HG03095 (cell line): ENCODE measurements around the gene EDC4.

Experiments
- ATAC-seq: cut with Tn5 transposase; IDR thresholded peaks from one replicate; pipeline ENCODE4 v1.9.1; 2021; ENCODE audit warnings: moderate library complexity; ENCODE audit not compliant: unreplicated experiment

EDC4 gene

GRCh38 chr16:67928147-67928546 lies 55.3 kb downstream of the EDC4 start:
- ATAC-seq = no peak

- peak; percentile 59 for ATAC-seq
Measured at GRCh38 chr16:67928561-67929364, 55.9 kb downstream of the EDC4 start.

- ATAC-seq = no peak
Measured at GRCh38 chr16:67930191-67930590, 57.3 kb downstream of the EDC4 start.

- no peak for ATAC-seq
Measured at GRCh38 chr16:67930678-67931211, 57.9 kb downstream of the EDC4 start.
